Astrocyte of the hippocampus (primary cell): ENCODE results near the gene RNF113A.
"Not testable (repeated sequence)": the region's sequence is repeated elsewhere in the genome, so short reads cannot be mapped to it uniquely, and the experiment has no call there.

Experiments used
- DNase-seq: peaks from one replicate; pipeline ENCODE4 v3.0.0; 2011; ENCODE audit warnings: low read depth, low spot score

The RNF113A gene

DNA sequence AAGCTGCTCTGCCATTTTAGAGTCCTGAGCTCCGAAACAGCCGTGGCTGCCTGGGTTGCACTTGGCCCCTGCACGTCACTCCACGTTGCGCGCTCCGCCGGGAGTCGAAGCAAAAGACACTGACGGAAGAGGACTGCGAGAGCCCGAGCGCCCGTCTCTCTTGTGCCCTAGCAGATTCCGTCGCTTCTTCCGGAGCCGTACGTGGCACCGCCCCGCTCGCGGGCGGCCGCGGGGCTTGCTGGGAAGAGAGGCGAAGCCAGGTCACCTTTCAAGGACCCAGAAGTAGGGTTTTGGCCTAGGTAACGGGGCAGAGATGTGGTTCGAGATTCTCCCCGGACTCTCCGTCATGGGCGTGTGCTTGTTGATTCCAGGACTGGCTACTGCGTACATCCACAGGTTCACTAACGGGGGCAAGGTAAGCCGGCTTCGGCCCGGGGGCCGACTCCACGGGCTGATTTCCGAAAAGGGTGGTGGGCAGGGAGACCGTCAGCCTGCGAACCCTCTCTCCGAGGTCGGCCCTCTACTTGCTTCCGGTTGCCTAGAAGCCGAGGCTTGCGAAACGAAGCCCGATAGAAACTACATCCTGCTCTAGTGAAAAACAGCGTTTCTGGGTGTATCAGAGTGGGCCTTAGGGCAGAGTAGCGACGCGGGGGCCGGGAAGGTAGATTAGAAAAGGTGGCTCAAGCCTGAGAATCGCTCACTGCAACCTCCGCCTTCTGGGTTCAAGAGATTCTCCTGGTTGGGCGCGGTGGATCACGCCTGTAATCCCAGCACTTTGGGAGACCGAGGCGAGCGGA is at the start of gene RNF113A, which contains the start of gene NDUFA1:
Gene RNF113A (minus strand): TSS at position 135 of the 797 bp plus-strand sequence. CDS start 120 bp downstream, at position 15.
Gene NDUFA1 (plus strand): TSS at position 234 of the 797 bp plus-strand sequence. CDS start 80 bp downstream, at position 314.
- DNase-seq, result peak; percentile 84

GRCh38 chrX:119919835-119920585 is 48.5 kb upstream of the RNF113A start:
- DNase-seq, result no peak

- DNase-seq, result no peak
Measured at GRCh38 chrX:119917877-119918276, 46.3 kb upstream of the RNF113A start.

GRCh38 chrX:119916310-119916709 is 44.8 kb upstream of the RNF113A start:
- no peak for DNase-seq

- DNase-seq, result no peak
Measured at GRCh38 chrX:119900976-119901375, 29.4 kb upstream of the RNF113A start.

DNA sequence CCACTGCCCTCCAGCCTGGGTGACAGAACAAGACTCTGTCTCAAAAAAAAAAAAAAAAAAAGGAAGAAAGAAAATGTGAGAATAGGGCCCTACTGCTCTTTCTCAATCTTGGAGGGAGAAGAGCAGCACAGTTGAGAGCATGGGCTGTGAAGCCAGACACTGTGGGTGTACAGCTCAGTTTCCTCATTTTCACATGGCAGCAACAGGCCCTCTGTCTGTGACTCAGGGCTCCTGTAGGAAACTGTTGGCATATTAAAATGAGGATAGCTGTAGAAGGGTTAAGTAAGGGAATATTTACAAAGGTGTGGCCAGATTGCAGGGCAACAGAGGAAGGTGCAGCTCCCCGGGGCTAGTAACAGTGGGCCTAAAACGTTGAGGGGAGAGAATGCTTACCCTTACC is 27.6 kb upstream of the RNF113A start:
- DNase-seq, result no peak

DNA sequence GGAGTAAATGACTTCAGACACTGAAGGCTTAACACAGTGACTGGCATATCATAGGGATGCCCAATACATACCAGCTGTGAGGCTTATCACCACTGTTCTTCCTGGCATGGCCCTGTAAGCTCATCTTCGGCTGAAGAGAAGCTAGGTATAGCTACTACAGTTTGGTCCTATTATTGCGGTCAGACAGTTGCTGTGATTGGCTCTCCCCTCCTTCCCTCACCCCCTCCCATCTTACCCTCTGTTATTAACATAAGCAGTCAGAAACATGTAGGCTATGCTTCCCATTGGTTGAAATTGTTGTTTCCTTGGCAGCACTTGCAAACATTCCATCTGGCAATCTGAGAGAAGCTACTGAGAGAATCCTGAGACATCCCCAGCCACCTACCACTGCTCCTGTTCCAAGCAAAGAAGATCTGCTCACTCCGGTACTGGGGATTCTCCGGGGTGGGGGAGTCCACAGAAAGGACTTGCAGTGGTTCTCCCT is 24.4 kb upstream of the RNF113A start, which contains the start of gene AKAP14:
Gene AKAP14 (plus strand): TSS at position 51 of the 484 bp plus-strand sequence. CDS start 7,331 bp downstream, outside the sequence.
- peak; percentile 10 for DNase-seq

DNA sequence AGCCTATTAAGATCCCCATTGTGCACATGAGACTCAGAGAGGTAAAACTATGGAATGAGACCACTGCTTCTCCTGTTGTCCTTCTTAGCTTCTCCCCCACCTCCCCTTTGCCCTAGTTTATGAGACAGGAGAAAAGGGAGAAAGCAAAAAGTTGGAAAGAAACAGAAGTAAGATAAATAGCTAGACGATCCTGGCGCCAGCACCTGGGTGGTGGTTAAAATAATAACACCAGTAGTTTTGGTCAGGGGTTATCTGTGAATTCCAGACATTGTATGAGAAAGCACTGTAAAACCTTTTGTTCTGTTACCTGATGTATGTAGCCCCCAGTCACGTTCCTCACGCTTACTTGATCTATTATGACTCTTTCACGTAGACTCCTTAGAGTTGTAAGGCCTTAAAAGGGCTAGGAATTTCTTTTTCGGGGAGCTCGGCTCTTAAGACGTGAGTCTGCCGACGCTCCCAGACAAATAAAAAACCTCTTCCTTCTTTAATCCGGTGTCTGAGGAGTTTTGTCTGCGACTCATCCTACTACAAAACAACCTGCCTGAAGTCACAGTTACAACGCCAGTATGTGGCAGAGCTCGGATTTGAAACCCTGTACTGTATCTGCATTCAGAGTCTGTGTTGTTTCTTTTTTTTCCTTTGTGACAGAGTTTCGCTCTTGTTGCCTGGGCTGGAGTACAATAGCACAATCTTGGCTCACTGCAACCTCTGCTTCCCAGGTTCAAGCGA is 20.6 kb upstream of the RNF113A start:
- DNase-seq, result not testable (repeated sequence)

DNA sequence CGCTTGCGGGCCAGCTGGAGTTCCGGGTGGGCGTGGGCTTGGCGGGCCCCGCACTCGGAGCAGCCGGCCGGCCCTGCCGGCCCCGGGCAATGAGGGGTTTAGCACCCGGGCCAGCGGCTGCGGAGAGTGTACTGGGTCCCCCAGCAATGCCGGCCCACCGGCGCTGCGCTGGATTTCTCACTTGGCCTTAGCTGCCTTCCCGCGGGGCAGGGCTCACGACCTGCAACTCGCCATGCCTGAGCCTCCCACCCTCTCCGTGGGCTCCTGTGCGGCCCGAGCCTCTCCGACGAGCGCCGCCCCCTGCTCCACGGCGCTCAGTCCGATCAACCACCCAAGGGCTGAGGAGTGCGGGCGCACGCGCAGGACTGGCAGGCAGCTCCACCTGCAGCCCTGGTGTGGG is 19.1 kb upstream of the RNF113A start:
- not testable (repeated sequence) for DNase-seq

DNA sequence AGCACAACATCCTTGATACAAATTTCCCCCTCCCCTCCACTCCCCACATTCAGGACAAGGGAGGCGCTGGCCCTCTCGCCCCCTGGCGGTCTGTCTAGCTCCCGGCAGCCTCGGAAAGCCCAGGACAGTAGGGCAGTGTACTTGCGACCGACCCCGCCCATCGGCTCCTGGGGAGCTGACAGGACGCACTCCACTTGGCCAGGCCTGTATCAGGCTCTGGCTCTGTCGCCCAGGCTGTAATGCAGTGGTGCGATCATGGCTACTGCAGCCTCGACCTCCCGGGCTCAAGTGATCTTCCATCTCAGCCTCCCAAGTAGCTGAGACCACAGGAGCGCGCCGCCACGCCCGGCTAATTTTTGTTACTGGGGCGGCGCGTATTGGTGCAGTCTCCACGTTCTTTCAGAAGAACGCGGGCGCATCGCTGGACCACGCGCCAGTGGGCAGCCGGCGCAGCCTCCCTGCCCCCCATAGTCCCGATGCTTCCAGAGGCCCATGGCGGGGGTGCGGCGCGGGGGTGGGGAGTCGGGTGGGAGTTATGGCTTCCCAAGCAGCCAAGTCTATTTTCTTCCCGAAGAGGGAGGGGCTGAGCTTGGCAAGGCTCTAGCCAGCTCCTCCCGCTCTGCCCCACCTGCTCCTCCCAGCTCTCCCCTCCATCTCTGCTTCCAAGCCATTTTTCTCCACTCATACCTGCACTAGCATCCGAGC is 16.3 kb upstream of the RNF113A start:
- peak; percentile 72 for DNase-seq

GRCh38 chrX:119885554-119886428 is 14.3 kb upstream of the RNF113A start:
- no peak for DNase-seq

DNA sequence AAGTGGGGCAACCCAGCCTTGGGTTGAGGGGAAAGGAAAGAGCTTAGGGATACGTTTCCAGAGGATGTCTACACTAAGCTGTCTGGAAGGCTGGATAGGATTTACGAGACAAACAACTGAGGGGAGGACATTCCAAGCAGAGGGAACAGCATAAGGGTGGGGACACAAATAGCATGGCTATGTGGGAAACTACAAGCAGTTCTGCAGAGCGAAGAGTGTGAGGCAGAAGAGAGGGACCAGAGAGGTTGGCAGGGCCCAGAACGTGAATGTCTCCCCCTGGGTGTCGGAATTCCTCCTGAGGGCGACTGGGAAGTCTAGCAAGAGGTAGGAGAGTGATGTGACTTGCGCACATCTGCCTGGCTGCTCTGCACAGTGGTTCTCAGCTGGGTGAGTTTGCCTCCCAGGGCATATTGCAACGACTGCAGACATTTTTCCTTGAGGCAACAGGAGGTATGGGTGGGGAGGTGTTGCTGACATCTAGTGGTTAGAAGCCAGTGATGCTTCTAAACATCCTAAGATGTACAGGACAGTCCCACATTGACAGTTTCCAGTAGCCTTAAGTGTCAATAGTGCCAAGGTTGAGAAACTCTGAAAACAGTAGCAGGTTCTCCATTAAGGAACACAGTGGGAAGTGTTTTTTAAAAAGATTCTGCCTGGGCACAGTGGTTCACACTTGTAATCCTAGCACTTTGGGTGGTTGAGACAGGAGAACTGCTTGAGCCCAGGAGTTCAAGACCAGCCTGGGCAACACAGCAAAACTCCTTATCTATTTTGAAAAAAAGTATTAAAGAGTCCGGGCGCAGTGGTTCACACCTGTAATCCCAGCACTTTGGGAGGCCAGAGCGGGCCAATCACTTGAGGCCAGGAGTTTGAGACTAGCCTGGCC is 9.3 kb upstream of the RNF113A start:
- DNase-seq, result peak; percentile 57

- no peak for DNase-seq
Measured at GRCh38 chrX:119880076-119880475, 8.5 kb upstream of the RNF113A start.

GRCh38 chrX:119878740-119879139 is 7.2 kb upstream of the RNF113A start:
- DNase-seq, result no peak

DNA sequence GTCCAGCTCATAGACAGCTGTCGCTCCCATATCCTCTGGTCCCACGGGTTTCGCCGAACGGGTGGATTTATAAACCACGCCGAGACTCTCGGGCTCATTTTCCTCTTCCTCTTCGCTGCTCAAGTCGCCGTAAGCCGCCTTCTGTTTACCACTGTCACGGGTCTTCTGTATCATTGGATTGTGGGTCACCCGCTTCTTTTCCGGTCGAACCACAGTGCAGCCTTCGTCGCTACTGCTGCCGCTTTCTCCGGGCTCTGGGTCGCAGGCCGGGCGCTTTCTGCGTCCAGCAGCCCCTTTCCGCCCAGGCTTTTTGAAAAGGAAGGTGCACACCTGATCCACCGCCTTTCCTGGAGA is 311 bp downstream of the RNF113A start:
- DNase-seq, result no peak

DNA sequence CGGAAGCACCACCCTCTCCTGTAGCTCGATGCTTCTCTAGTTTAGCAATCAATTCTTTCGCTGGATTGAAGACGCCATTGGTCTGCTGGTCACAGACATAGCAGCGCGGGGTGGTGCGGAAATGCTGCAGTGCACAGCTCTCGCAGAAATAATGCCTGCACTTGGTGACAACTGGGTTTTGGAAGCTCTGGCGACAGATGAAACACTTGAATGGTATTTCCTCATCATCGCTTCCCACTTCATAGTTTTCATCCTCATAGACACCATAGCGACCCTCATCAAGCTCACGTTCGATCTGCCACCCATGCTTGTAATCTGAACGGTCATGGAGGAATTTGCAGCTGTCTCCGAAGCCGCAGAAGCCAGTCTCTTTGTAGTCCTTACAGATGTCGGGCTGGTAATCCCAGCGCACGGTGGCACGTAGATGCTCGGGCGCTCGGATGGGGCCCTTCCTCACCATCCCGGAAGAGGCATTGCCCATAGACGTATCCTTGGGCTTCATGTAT is 854 bp downstream of the RNF113A start:
- peak; percentile 30 for DNase-seq

GRCh38 chrX:119853444-119853843 is 18.1 kb downstream of the RNF113A start:
- no peak for DNase-seq

GRCh38 chrX:119852382-119853353 is 18.9 kb downstream of the RNF113A start, which contains the start of gene UPF3B:
UPF3B (minus strand) TSS chrX:119852963; CDS start chrX:119852928, 35 bp downstream.
- peak; percentile 98 for DNase-seq
